Measurements from ENCODE around the gene PFDN2.

DNA sequence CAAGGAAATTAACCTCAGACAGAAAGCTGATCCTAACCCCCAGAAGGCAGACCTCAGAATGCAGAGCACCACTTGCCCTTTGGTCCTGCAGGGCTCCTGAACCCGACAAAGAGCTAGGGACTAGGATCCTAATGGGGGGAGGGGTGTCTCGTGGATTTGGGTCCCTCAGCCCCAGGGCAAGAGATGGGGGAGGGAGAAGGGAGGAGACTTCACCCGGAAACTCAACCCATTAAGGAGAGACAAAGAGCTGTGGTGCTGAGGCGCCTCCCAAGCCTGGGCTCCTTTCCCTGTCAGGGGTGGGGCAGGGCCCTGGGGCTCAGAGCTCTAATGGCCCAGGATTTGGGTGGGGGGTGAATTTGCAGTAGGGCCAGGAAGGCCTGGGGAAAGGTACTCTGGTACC is 31.4 kb downstream of the PFDN2 start:
- TF ChIP-seq POLR2AphosphoS5 (IDR thresholded peaks at IDR 0.05; ENCODE audit: low read depth, low read length), result no peak
- TF ChIP-seq, protein P1, sequence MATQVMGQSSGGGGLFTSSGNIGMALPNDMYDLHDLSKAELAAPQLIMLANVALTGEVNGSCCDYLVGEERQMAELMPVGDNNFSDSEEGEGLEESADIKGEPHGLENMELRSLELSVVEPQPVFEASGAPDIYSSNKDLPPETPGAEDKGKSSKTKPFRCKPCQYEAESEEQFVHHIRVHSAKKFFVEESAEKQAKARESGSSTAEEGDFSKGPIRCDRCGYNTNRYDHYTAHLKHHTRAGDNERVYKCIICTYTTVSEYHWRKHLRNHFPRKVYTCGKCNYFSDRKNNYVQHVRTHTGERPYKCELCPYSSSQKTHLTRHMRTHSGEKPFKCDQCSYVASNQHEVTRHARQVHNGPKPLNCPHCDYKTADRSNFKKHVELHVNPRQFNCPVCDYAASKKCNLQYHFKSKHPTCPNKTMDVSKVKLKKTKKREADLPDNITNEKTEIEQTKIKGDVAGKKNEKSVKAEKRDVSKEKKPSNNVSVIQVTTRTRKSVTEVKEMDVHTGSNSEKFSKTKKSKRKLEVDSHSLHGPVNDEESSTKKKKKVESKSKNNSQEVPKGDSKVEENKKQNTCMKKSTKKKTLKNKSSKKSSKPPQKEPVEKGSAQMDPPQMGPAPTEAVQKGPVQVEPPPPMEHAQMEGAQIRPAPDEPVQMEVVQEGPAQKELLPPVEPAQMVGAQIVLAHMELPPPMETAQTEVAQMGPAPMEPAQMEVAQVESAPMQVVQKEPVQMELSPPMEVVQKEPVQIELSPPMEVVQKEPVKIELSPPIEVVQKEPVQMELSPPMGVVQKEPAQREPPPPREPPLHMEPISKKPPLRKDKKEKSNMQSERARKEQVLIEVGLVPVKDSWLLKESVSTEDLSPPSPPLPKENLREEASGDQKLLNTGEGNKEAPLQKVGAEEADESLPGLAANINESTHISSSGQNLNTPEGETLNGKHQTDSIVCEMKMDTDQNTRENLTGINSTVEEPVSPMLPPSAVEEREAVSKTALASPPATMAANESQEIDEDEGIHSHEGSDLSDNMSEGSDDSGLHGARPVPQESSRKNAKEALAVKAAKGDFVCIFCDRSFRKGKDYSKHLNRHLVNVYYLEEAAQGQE (IDR thresholded peaks at IDR 0.05; ENCODE audit: insufficient read depth in 1 of 2, low read depth in 2 of 2, low read length in 2 of 2), result no peak
- no peak for TF ChIP-seq FOXP2 (optimal IDR thresholded peaks at IDR 0.05; ENCODE audit: borderline replicate concordance, extremely low read depth, extremely low read length, insufficient read depth)
- no peak for TF ChIP-seq TAF1 (IDR thresholded peaks at IDR 0.05; ENCODE audit: borderline replicate concordance, insufficient read depth, low read length)
- TF ChIP-seq SIN3A (IDR thresholded peaks at IDR 0.05; ENCODE audit: borderline replicate concordance, insufficient read depth, low read length), result no peak
